22Rv1 (cell line): ENCODE data around the gene CDKAL1.

ENCODE experiments used
- CTCF ChIP-seq: fragments of 450-650 bp; IDR thresholded peaks from 2 replicates; pipeline ENCODE4 v1.5.1; 2017; ENCODE audit warnings: mild to moderate bottlenecking
- ZFX ChIP-seq: fragments of 450-650 bp; IDR thresholded peaks from 2 replicates; pipeline ENCODE4 v1.6.1; 2017; ENCODE audit warnings: antibody characterized with exemption, borderline replicate concordance

GRCh38 chr6:21220271-21220987 is 686.2 kb downstream of the CDKAL1 start:
- TF ChIP-seq CTCF (no peak), ZFX (no peak)
